Psoas muscle (tissue), 8 donors: ENCODE results near the gene CATSPERB. TPM values are rescaled to one million over a fixed set of nuclear protein-coding genes. Genes with fewer than 3 reads are reported as not detected.
"Not testable (repeated sequence)": the region's sequence is repeated elsewhere in the genome, so short reads cannot be mapped to it uniquely, and the experiment has no call there.

Experiments
- ATAC-seq, 4 donors: fragments of 200-7000 bp; cut with Tn5 transposase; one replicate each; pipeline ENCODE4 v1.9.1; 2020; ENCODE audit warnings: moderate library complexity in 3 of 4, mild to moderate bottlenecking in 2 of 4
- DNase-seq, 2 donors: peaks; one replicate each; pipeline ENCODE4 v3.0.0-alpha.2; 2020
- H3K27ac ChIP-seq: fragments of 200-600 bp; one replicate; pipeline ENCODE4 v1.8.0; 2022
- H3K27me3 ChIP-seq, 3 donors: fragments of 200-600 bp in 1 of 3; one replicate each; pipeline versions ENCODE4 v1.6.1 to v1.8.0; 2013 to 2022; ENCODE audit warnings: low read length in 2 of 3, mild to moderate bottlenecking in 2 of 3, moderate library complexity in 1 of 3; ENCODE audit not compliant: insufficient read depth in 3 of 3
- H3K36me3 ChIP-seq, 2 donors: fragments of 200-600 bp in 1 of 2; one replicate each; pipeline versions ENCODE4 v1.6.1 to v1.8.0; 2013 to 2022; ENCODE audit warnings: low read depth in 1 of 2, mild to moderate bottlenecking in 1 of 2, moderate library complexity in 1 of 2; ENCODE audit not compliant: insufficient read depth in 1 of 2
- H3K4me1 ChIP-seq: fragments of 200-600 bp; one replicate; pipeline ENCODE4 v1.8.0; 2022
- H3K4me3 ChIP-seq: fragments of 200-600 bp; one replicate; pipeline ENCODE4 v1.8.0; 2022; ENCODE audit warnings: mild to moderate bottlenecking
- H3K9me3 ChIP-seq: fragments of 200-600 bp; one replicate; pipeline ENCODE4 v1.8.0; 2022
- CTCF ChIP-seq: fragments of 200-600 bp; IDR thresholded peaks from one replicate; pipeline ENCODE4 v1.8.0; 2022; ENCODE audit warnings: antibody characterized with exemption
- WGBS, 3 donors: extraction: QIAGEN DNeasy Blood & Tissue Kit; methylation state at CpG; one replicate each; pipeline versions ENCODE4 v1.1.6 to v1.1.7; 2013; 5-methylcytosine and 5-hydroxymethylcytosine counted together
- intact Hi-C, 2 donors: fragments of 100-400 bp; cut with DNase I; formaldehyde crosslinking; loops; one replicate each; pipeline versions ENCODE4 v1.11.0 to v1.14.2; 2022
- polyA plus RNA-seq, 3 donors: library from polyadenylated mRNA; stranded (reverse); fragments of 200-250 nt; gene quantifications; one replicate each; pipeline ENCODE4 v1.2.3, GENCODE V29; 2013
- total RNA-seq, 4 donors: library from RNA; stranded (reverse); fragmentation: NEBNext Ultra II Directional in 2 of 4; extraction: Animal tissue kit (Norgen Biotek cat#: 25700) in 2 of 4; gene quantifications; one replicate each; pipeline versions ENCODE4 v1.2.1 to v1.2.4, GENCODE V29; 2021 to 2023
- donor health status: healthy with polysubstance abuse.
- donor health status: DM: no; HTN: no; CAD: no; lungs with moderate emphysema.
- donor health status: Bipolar disorder and iron deficiency.
- donor health status: healthy.
- donor health status: DM: yes; HTN: yes; CAD: no.
- donor health status: DM: no; HTN: no; CAD: no.
- donor health status: DM: no; HTN: no; CAD: no.
- donor health status: DM: yes; HTN: yes; CAD: no.

CATSPERB gene
- total and polyA plus RNA-seq, 7 donors: 0.03 to 0.52 (median 0.20) TPM

GRCh38 chr14:91536327-91536726 lies 195.6 kb downstream of the CATSPERB start:
- WGBS, 3 donors: 86 to 94% (median 93%) methylated on average over 3 of the region's 3 CpGs
- ATAC-seq: no peak
- DNase-seq: no peak

GRCh38 chr14:91534059-91534458 lies 197.8 kb downstream of the CATSPERB start:
- 77 to 80% (median 77%) methylated on average over 5 of the region's 5 CpGs for WGBS, 3 donors
- H3K27me3 ChIP-seq, intact Hi-C loops, ATAC-seq, H3K9me3 ChIP-seq, DNase-seq, H3K36me3 ChIP-seq, H3K4me1 ChIP-seq, H3K27ac ChIP-seq, H3K4me3 ChIP-seq: not testable (repeated sequence)

More at GRCh38 chr14:91536327-91536726, 195.6 kb downstream of the CATSPERB start:
- H3K9me3 ChIP-seq: no peaks in the 10 kb centered on the region
- H3K27me3 ChIP-seq: peaks cover 0 to 8% (median 0%) of the 10 kb centered on the region in 3 donors
- no peak for TF ChIP-seq CTCF
- no peak overlapping the region for H3K4me3 ChIP-seq
- H3K27ac ChIP-seq: no peak overlapping the region
- intact Hi-C loops: no loop called here
- no peaks in the 10 kb centered on the region for H3K36me3 ChIP-seq
- H3K4me1 ChIP-seq: no peaks in the 10 kb centered on the region

GRCh38 chr14:91533623-91534022 lies 198.3 kb downstream of the CATSPERB start:
- Histone ChIP-seq H3K27ac (no peak overlapping the region), H3K36me3 (no peaks in the 10 kb centered on the region), H3K9me3 (no peaks in the 10 kb centered on the region), H3K27me3 (peaks cover 0 to 8% (median 0%) of the 10 kb centered on the region in 3 donors), H3K4me1 (no peaks in the 10 kb centered on the region), H3K4me3 (no peak overlapping the region)
- DNase-seq (no peak), ATAC-seq (no peak)
- TF ChIP-seq CTCF: no peak
- WGBS, 3 donors: 68 to 70% (median 69%) methylated on average over 3 of the region's 3 CpGs
- intact Hi-C loops: no loop called here

Other genes starting within 250 kb of the CATSPERB start
- gene PPP4R3A, start 221.8 kb downstream of the CATSPERB start, total RNA-seq: 10 to 100 TPM; 44.5 to 60.3 (median 53.6) TPM
- 10 to 100 TPM; 33.3 to 92.4 (median 50.0) TPM for gene PPP4R3A, start 221.8 kb downstream of the CATSPERB start, polyA plus RNA-seq
- 1 to 10 TPM; 1.5 to 4.3 (median 2.9) TPM for gene TC2N, start 135.4 kb upstream of the CATSPERB start, total RNA-seq
- gene TC2N, start 135.4 kb upstream of the CATSPERB start, polyA plus RNA-seq: 1 to 10 TPM; 1.2 to 2.3 (median 1.7) TPM
- gene FBLN5, start 215.6 kb upstream of the CATSPERB start, total RNA-seq: 10 to 100 TPM; 15.4 to 37.8 (median 22.7) TPM
- gene FBLN5, start 215.6 kb upstream of the CATSPERB start, polyA plus RNA-seq: 10 to 100 TPM; 12.3 to 18.0 (median 14.7) TPM